ENCODE results near the gene MNX1. TPM values are rescaled to one million over a fixed set of nuclear protein-coding genes. Genes with fewer than 3 reads are reported as not detected.

Gene MNX1
- total and polyA plus RNA-seq, 2 of the 4 experiments (the other 2 are of a cell fraction), result not detected

- Histone ChIP-seq H3K27ac (ENCODE audit: insufficient read depth, low read length) (no peak overlapping the region), H4K20me1 (ENCODE audit: insufficient read depth, low read length) (no peaks in the 10 kb centered on the region), H2AK5ac (ENCODE audit: low read depth, low read length) (no peak overlapping the region), H2BK5ac (ENCODE audit: low read depth, low read length, poor library complexity, severe bottlenecking) (no peak overlapping the region), H3K23ac (ENCODE audit: low read depth, low read length) (no peak overlapping the region), H3K4me2 (ENCODE audit: low read depth, low read length) (no peak overlapping the region), H3K4ac (ENCODE audit: low read depth, low read length) (no peak overlapping the region), H2AK9ac (replicated peaks; ENCODE audit: low read depth, low read length, poor library complexity) (no peak overlapping the region), H4K5ac (ENCODE audit: low read depth, low read length) (no peak overlapping the region), H3K4me1 (ENCODE audit: control insufficient read depth, insufficient read depth, low read length) (no peaks in the 10 kb centered on the region), H3K14ac (replicated peaks; ENCODE audit: low read depth, low read length) (no peak overlapping the region), H2BK20ac (ENCODE audit: low read depth, low read length) (no peak overlapping the region), H3K9ac (ENCODE audit: low read depth, low read length) (no peak overlapping the region), H2AFZ (replicated peaks; ENCODE audit: low read length, poor library complexity) (no peak overlapping the region), H3K4me3 (ENCODE audit: insufficient read depth, low read depth, low read length) (no peak overlapping the region), H3K9me3 (ENCODE audit: control insufficient read depth, insufficient read depth, low read length) (peaks cover 2% of the 10 kb centered on the region), H2BK120ac (ENCODE audit: low read depth, low read length) (no peak overlapping the region), H4K8ac (ENCODE audit: low read depth in 2 of 2, low read length in 2 of 2) (no peak overlapping the region), H4K91ac (ENCODE audit: insufficient read depth, low read depth, low read length) (no peak overlapping the region), H3K36me3 (ENCODE audit: control insufficient read depth, insufficient read depth, low read length) (no peaks in the 10 kb centered on the region), H3K56ac (ENCODE audit: extremely low read depth, insufficient read depth, low read length) (no peak overlapping the region), H3K79me1 (ENCODE audit: low read depth in 1 of 2, low read length in 2 of 2) (no peaks in the 10 kb centered on the region), H3K9me1 (ENCODE audit: insufficient read depth, low read length) (no peaks in the 10 kb centered on the region), H3K27me3 (ENCODE audit: control insufficient read depth, insufficient read depth, low read length) (no peaks in the 10 kb centered on the region), H2BK15ac (ENCODE audit: low read depth, low read length) (no peak overlapping the region), H3K18ac (ENCODE audit: low read depth, low read length) (no peak overlapping the region)
- no TSS peak for BruUV-seq (replicated peaks)
- 100% methylated on average over 2 of the region's 4 CpGs; no CpG with 5 or more reads in 1 of the 2 experiments for WGBS, 2 experiments (ENCODE audit: extremely low coverage in 2 of 2, insufficient read length in 1 of 2)
- ATAC-seq (ENCODE audit: low read depth) (no peak), DNase-seq (no peak)
- intact Hi-C loops (cut with micrococcal nuclease), result no loop called here
- ChIA-PET CTCF (no interaction called here), POLR2A (ENCODE audit: unreplicated experiment) (no interaction called here)
- TF ChIP-seq MAFK (IDR thresholded peaks at IDR 0.05; ENCODE audit: low read depth, low read length) (peak; percentile 28; the same call in 1 of the 2 replicates), NFE2L2 (IDR thresholded peaks at IDR 0.05; ENCODE audit: low read depth, low read length) (peak; percentile 24; the same call in 1 of the 2 replicates), MAZ (IDR thresholded peaks at IDR 0.05; ENCODE audit: borderline replicate concordance, low read depth, low read length) (no peak)
- dilution Hi-C loops (cut with HindIII; ENCODE audit: low sequenced_read_pairs, unreplicated experiment), result no loop called here
- in situ Hi-C loops (cut with MboI; ENCODE audit: low sequenced_read_pairs), result no loop called here
Observed at GRCh38 chr7:156979711-156980110, 30.8 kb downstream of the MNX1 start.

All from IMR-90 (cell line).